ENCODE measurements around the gene CAPRIN1. TPM values are rescaled to one million over a fixed set of nuclear protein-coding genes. Genes with fewer than 3 reads are reported as not detected.
A peak's percentile ranks its signal among the peaks of the same experiment; 100 is the strongest.
"Not testable (repeated sequence)": the region's sequence is repeated elsewhere in the genome, so short reads cannot be mapped to it uniquely, and the experiment has no call there.

The CAPRIN1 gene
- polyA plus RNA-seq, 3 donors, result 236 to 266 (median 253) TPM

GRCh38 chr11:34075178-34075820, 23.8 kb downstream of the CAPRIN1 start:
- DNase-seq, result no peak

GRCh38 chr11:34080609-34081008, 29.1 kb downstream of the CAPRIN1 start:
- DNase-seq, result no peak

GRCh38 chr11:34084637-34085036, 33.1 kb downstream of the CAPRIN1 start:
- no peak for DNase-seq

GRCh38 chr11:34086554-34087283, 35.2 kb downstream of the CAPRIN1 start:
- DNase-seq, result no peak

GRCh38 chr11:34091825-34092224, 40.3 kb downstream of the CAPRIN1 start:
- no peak for DNase-seq

GRCh38 chr11:34094900-34095299, 43.4 kb downstream of the CAPRIN1 start:
- not testable (repeated sequence) for DNase-seq

GRCh38 chr11:34098813-34099212, 47.3 kb downstream of the CAPRIN1 start:
- DNase-seq, result no peak

GRCh38 chr11:34104680-34105078, 53.1 kb downstream of the CAPRIN1 start:
- peak; percentile 3 for DNase-seq

GRCh38 chr11:34105079-34105956, 53.8 kb downstream of the CAPRIN1 start, which contains the start of gene NAT10:
NAT10 (plus strand) TSS chr11:34105629; CDS start chr11:34108226, 2,597 bp downstream.
- DNase-seq, result peak; percentile 98

GRCh38 chr11:34105957-34106504, 54.5 kb downstream of the CAPRIN1 start:
- peak; percentile 9 for DNase-seq

- DNase-seq, result no peak
Measured at GRCh38 chr11:34111722-34112270, 60.3 kb downstream of the CAPRIN1 start.

GRCh38 chr11:34114014-34114413, 62.5 kb downstream of the CAPRIN1 start:
- no peak for DNase-seq

- no peak for DNase-seq
Measured at GRCh38 chr11:34114471-34114870, 62.9 kb downstream of the CAPRIN1 start.

- no peak for DNase-seq
Measured at GRCh38 chr11:34120651-34121050, 69.1 kb downstream of the CAPRIN1 start.

GRCh38 chr11:34124885-34125668, 73.5 kb downstream of the CAPRIN1 start:
- DNase-seq, result no peak

GRCh38 chr11:34126959-34127848, 75.7 kb downstream of the CAPRIN1 start:
- no peak for DNase-seq

GRCh38 chr11:34128824-34129223, 77.3 kb downstream of the CAPRIN1 start:
- no peak for DNase-seq

GRCh38 chr11:34132261-34132965, 80.9 kb downstream of the CAPRIN1 start:
- DNase-seq, result no peak

GRCh38 chr11:34134765-34135164, 83.2 kb downstream of the CAPRIN1 start:
- DNase-seq, result no peak
